ENCODE results near the gene LIME1.

GRCh38 chr20:63698739-63699465 lies 37.6 kb upstream of the LIME1 start:
- TF ChIP-seq CTCF (IDR thresholded peaks at IDR 0.05) (no peak), POLR2A (IDR thresholded peaks at IDR 0.05) (no peak), POLR2AphosphoS5 (IDR thresholded peaks at IDR 0.05) (peak; percentile 65), EP300 (IDR thresholded peaks at IDR 0.05) (no peak)

Data from gastroesophageal sphincter (tissue), 3 donors.